Nephron (organoid): ENCODE measurements around the gene LRRC43.

Source experiments
- H3K27ac Mint-ChIP-seq, 3 experiments: 2 replicates each; pipeline ENCODE4 v1.8.0; 2020; ENCODE audit warnings: mixed read lengths in 3 of 3, mild to moderate bottlenecking in 2 of 3, moderate library complexity in 1 of 3
- H3K27me3 Mint-ChIP-seq: 2 replicates; pipeline ENCODE4 v1.8.0; 2021; ENCODE audit warnings: low read depth, mild to moderate bottlenecking, moderate library complexity, mixed read lengths
- H3K36me3 Mint-ChIP-seq: 2 replicates; pipeline ENCODE4 v1.8.0; 2020; ENCODE audit warnings: low read depth, mixed read lengths
- H3K4me1 Mint-ChIP-seq: 2 replicates; pipeline ENCODE4 v1.8.0; 2020; ENCODE audit warnings: mixed read lengths
- H3K4me3 Mint-ChIP-seq, 3 experiments: 2 replicates each; pipeline ENCODE4 v1.8.0; 2020; ENCODE audit warnings: mild to moderate bottlenecking in 3 of 3, mixed read lengths in 3 of 3, moderate library complexity in 2 of 3
- H3K9me3 Mint-ChIP-seq: 2 replicates; pipeline ENCODE4 v1.8.0; 2020; ENCODE audit warnings: mixed read lengths
- TF ChIP-seq, protein P1 (sequence below), 3 experiments: fragments of 200-600 bp; sonication (generic); IDR thresholded peaks; one replicate each; pipeline ENCODE4 v1.5.0; 2021; ENCODE audit warnings: antibody characterized with exemption in 3 of 3; ENCODE audit not compliant: unreplicated experiment in 3 of 3

The LRRC43 gene

DNA sequence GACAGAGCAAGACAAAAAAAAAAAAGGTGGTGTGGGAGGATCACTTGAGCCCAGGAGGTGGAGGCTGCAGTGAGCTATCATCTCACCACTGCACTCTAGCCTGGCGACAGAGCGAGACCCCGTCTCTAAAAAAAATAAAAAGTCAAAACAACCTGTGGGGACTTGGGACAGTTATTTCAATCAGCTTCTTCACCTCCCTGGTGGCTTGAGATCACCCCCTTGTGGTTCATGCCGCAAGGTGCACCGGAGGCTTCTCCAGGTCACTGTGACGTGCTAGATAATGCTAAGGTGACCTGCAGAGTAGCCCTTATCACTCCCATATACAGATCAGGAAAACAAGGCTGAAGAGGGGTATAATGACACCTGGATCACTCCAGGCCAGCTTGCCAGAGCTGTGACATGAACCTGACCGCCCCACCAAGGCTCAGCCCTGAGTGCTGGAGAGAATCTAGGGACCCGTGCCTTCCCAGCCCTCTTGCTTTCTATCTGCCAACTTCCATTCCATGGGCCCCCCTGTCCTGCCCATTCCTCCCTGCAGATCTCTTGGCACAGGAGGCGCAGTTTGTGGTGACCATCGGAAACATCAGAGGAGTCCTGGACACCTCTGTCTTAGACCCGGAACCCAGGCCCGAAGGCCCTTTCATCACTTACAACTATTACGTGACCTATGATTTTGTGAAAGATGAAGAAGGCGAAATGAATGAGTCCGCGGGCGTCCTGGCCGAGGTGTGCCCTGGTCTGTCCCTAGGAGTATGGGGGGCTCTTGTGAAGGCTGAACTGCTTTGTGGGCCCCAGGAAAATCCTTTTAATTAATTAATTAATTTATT lies 8.1 kb downstream of the LRRC43 start:
- H3K4me3 Mint-ChIP-seq: no peak overlapping the region
- H3K27ac Mint-ChIP-seq: no peak overlapping the region
- peaks cover 6% of the 10 kb centered on the region for H3K36me3 Mint-ChIP-seq
- TF ChIP-seq, protein P1, sequence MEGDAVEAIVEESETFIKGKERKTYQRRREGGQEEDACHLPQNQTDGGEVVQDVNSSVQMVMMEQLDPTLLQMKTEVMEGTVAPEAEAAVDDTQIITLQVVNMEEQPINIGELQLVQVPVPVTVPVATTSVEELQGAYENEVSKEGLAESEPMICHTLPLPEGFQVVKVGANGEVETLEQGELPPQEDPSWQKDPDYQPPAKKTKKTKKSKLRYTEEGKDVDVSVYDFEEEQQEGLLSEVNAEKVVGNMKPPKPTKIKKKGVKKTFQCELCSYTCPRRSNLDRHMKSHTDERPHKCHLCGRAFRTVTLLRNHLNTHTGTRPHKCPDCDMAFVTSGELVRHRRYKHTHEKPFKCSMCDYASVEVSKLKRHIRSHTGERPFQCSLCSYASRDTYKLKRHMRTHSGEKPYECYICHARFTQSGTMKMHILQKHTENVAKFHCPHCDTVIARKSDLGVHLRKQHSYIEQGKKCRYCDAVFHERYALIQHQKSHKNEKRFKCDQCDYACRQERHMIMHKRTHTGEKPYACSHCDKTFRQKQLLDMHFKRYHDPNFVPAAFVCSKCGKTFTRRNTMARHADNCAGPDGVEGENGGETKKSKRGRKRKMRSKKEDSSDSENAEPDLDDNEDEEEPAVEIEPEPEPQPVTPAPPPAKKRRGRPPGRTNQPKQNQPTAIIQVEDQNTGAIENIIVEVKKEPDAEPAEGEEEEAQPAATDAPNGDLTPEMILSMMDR (IDR thresholded peaks at IDR 0.05; ENCODE audit: unreplicated experiment in 3 of 3): peak; percentile 59 to 67 (median 61)
- peaks cover 13% of the 10 kb centered on the region for H3K9me3 Mint-ChIP-seq
- H3K27me3 Mint-ChIP-seq: no peaks in the 10 kb centered on the region
- H3K4me1 Mint-ChIP-seq: no peaks in the 10 kb centered on the region

DNA sequence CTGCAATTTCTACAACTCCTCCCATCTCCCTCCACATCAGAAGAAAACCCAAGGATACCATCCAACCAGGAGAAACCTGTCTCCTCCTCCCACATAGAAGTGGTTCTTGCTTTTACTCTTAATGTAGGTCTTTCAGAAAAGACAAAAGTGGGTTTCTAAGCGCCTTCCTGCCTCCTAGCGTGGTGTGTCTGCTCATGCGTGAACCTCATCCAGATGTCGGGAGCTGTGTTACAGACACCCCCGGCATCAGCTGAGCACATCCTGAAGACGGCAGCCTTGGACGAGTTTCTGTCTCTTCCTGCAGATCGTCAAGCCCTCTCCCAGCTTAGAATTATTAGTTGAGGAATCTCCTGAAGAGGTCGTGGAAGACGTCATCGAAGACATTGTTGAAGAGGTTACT lies 9.5 kb downstream of the LRRC43 start:
- Mint-ChIP-seq H3K27me3 (peaks cover 3% of the 10 kb centered on the region), H3K9me3 (peaks cover 13% of the 10 kb centered on the region), H3K4me3 (no peak overlapping the region), H3K36me3 (peaks cover 6% of the 10 kb centered on the region), H3K27ac (no peak overlapping the region), H3K4me1 (no peaks in the 10 kb centered on the region)
- TF ChIP-seq, protein P1 (IDR thresholded peaks at IDR 0.05; ENCODE audit: unreplicated experiment in 3 of 3): no peak

DNA sequence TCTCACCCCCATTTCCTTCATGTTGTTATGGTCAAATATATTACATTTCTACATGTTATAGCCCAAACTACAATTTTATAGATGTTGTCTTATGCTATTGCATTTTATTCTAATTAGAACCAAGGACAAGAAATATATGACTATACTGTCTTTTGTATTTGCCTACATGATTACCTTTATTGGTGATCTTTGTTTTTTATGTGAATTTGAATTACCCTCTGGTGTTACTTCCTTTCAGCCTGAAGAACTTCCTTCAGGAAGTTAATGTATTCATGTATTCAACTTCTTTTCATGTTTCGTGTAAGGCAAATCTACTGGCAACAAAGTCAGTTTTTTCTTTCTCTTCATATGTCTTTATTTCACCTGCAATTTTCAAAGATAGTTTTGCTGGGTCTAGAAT lies 11.9 kb downstream of the LRRC43 start:
- Mint-ChIP-seq H3K4me1 (no peaks in the 10 kb centered on the region), H3K9me3 (peaks cover 13% of the 10 kb centered on the region), H3K27me3 (peaks cover 17% of the 10 kb centered on the region), H3K27ac (no peak overlapping the region), H3K36me3 (peaks cover 6% of the 10 kb centered on the region), H3K4me3 (no peak overlapping the region)
- TF ChIP-seq, protein P1 (IDR thresholded peaks at IDR 0.05; ENCODE audit: unreplicated experiment in 3 of 3): no peak

DNA sequence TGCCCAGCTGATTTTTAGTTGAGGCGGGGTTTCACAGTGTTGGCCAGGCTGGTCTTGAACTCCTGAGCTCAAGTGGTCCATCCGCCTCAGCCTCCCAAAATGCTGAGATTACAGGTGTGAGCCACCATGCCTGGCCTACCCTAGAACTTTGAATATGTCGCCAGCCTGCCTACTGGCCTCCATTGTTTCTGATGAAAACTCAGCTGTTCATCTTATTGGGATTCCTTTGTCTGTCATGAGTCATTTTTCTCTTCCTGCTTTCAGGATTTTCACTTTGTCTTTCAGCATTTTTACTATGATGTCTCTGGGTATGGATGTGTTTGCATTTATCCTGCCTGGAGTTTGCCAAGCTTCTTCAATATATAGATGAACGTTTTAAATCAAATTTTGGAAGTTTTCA lies 12.5 kb downstream of the LRRC43 start:
- peaks cover 6% of the 10 kb centered on the region for H3K36me3 Mint-ChIP-seq
- peaks cover 13% of the 10 kb centered on the region for H3K9me3 Mint-ChIP-seq
- TF ChIP-seq, protein P1 (IDR thresholded peaks at IDR 0.05; ENCODE audit: unreplicated experiment in 3 of 3): no peak
- no peaks in the 10 kb centered on the region for H3K4me1 Mint-ChIP-seq
- H3K27me3 Mint-ChIP-seq: peaks cover 18% of the 10 kb centered on the region
- H3K4me3 Mint-ChIP-seq: no peak overlapping the region
- H3K27ac Mint-ChIP-seq: no peak overlapping the region

DNA sequence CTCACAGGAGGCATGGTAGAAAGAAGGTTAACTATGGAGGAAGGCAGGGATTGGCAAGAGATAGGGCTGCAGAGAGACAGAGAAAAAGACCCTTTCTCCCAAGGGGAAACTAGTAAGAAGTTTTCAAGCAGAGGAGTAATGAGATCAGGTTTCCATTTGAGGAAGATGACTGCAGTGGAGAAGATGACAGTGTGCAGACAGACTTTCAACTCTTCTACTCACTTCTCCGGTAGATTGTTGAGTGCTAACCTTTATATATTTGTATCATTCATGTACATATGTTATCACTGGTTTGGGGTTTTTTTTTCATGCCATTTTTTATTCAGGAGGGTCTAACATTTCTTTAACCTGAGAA lies 14.7 kb downstream of the LRRC43 start:
- H3K4me1 Mint-ChIP-seq: no peaks in the 10 kb centered on the region
- H3K9me3 Mint-ChIP-seq: peaks cover 13% of the 10 kb centered on the region
- no peak overlapping the region for H3K4me3 Mint-ChIP-seq
- no peak overlapping the region for H3K27ac Mint-ChIP-seq
- H3K27me3 Mint-ChIP-seq: peaks cover 28% of the 10 kb centered on the region
- TF ChIP-seq, protein P1 (IDR thresholded peaks at IDR 0.05; ENCODE audit: unreplicated experiment in 3 of 3): no peak
- H3K36me3 Mint-ChIP-seq: peaks cover 6% of the 10 kb centered on the region
